HEK293 (cell line): ENCODE data around the gene HGF.
"Not testable (repeated sequence)": the region's sequence is repeated elsewhere in the genome, so short reads cannot be mapped to it uniquely, and the experiment has no call there.

Experiments used
- CTCF ChIA-PET: fragments of 350-600 bp; formaldehyde crosslinking; extraction: SDS; loops from one replicate; lab custom pipeline; 2021; ENCODE audit warnings: antibody characterized with exemption; lab: Yijun Ruan, JAX
- POLR2A ChIA-PET: fragments of 300-600 bp; formaldehyde crosslinking; extraction: SDS; loops from one replicate; lab custom pipeline; 2020; ENCODE audit warnings: antibody characterized with exemption, inconsistent platforms; lab: Yijun Ruan, JAX
- H3K27ac ChIP-seq: fragments of 200-500 bp; sonication (Bioruptor generic); 2 replicates; pipeline ENCODE4 v1.5.1; 2014; ENCODE audit warnings: low read depth, low read length, control low read depth, inconsistent platforms; ENCODE audit errors: extremely low read depth
- H3K36me3 ChIP-seq, 2 experiments: fragments of 200-500 bp in 1 of 2; sonication (Bioruptor generic) in 1 of 2; 1 replicate in 1 of 2; 2 replicates in 1 of 2; pipeline ENCODE4 v1.5.1; 2014 to 2017; ENCODE audit warnings: inconsistent platforms in 2 of 2, low read length in 2 of 2; ENCODE audit not compliant: control insufficient read depth in 2 of 2, insufficient read depth in 1 of 2
- H3K4me1 ChIP-seq: fragments of 200-500 bp; sonication (Bioruptor generic); 2 replicates; pipeline ENCODE4 v1.5.1; 2014; ENCODE audit warnings: mild to moderate bottlenecking, low read length, inconsistent platforms; ENCODE audit not compliant: control insufficient read depth, insufficient read depth
- H3K4me3 ChIP-seq: 2 replicates; pipeline ENCODE4 v1.5.1; 2011; ENCODE audit warnings: low read depth, mild to moderate bottlenecking, control low read depth, low read length, moderate library complexity
- H3K9me3 ChIP-seq: fragments of 200-500 bp; sonication (Bioruptor generic); 2 replicates; pipeline ENCODE4 v1.5.1; 2014; ENCODE audit warnings: low read depth, low read length, inconsistent platforms; ENCODE audit not compliant: control insufficient read depth, insufficient read depth
- BCL6B ChIP-seq: fragments of 450-650 bp; formaldehyde crosslinking; IDR thresholded peaks from 2 replicates; pipeline ENCODE4 v1.5.1; 2017; ENCODE audit warnings: missing biosample characterization, missing genetic modification characterization
- HOXA7 ChIP-seq: sonication (generic); formaldehyde crosslinking; IDR thresholded peaks from 2 replicates; pipeline ENCODE4 v1.8.1; 2022; ENCODE audit warnings: missing genetic modification reagents, borderline replicate concordance
- INSM2 ChIP-seq: fragments of 450-650 bp; formaldehyde crosslinking; IDR thresholded peaks from 2 replicates; pipeline ENCODE4 v1.5.1; 2016; ENCODE audit warnings: missing biosample characterization, missing genetic modification characterization
- KLF8 ChIP-seq: fragments of 450-650 bp; formaldehyde crosslinking; IDR thresholded peaks from 2 replicates; pipeline ENCODE4 v1.5.1; 2016; ENCODE audit warnings: missing biosample characterization, missing genetic modification characterization
- PRDM6 ChIP-seq: fragments of 450-650 bp; formaldehyde crosslinking; IDR thresholded peaks from 2 replicates; pipeline ENCODE4 v1.5.1; 2017; ENCODE audit warnings: missing biosample characterization, missing genetic modification characterization
- REPIN1 ChIP-seq: fragments of 450-650 bp; formaldehyde crosslinking; IDR thresholded peaks from 2 replicates; pipeline ENCODE4 v1.5.1; 2017; ENCODE audit warnings: missing biosample characterization, missing genetic modification characterization, low read depth
- ZEB2 ChIP-seq: fragments of 450-650 bp; formaldehyde crosslinking; IDR thresholded peaks from 2 replicates; pipeline ENCODE4 v1.5.1; 2016; ENCODE audit warnings: missing biosample characterization, missing genetic modification characterization
- ZFP37 ChIP-seq: fragments of 450-650 bp; formaldehyde crosslinking; IDR thresholded peaks from 2 replicates; pipeline ENCODE4 v1.5.1; 2016; ENCODE audit warnings: missing biosample characterization, missing genetic modification characterization
- ZNF140 ChIP-seq: fragments of 450-650 bp; formaldehyde crosslinking; IDR thresholded peaks from 2 replicates; pipeline ENCODE4 v1.5.1; 2016; ENCODE audit warnings: missing biosample characterization, missing genetic modification characterization
- ZNF174 ChIP-seq: fragments of 450-650 bp; formaldehyde crosslinking; IDR thresholded peaks from 2 replicates; pipeline ENCODE4 v1.5.0; 2017; ENCODE audit warnings: missing biosample characterization, mild to moderate bottlenecking, missing genetic modification characterization
- ZNF239 ChIP-seq: fragments of 450-650 bp; formaldehyde crosslinking; IDR thresholded peaks from 2 replicates; pipeline ENCODE4 v1.5.1; 2016; ENCODE audit warnings: missing biosample characterization, missing genetic modification characterization
- ZNF416 ChIP-seq: fragments of 450-650 bp; formaldehyde crosslinking; IDR thresholded peaks from 2 replicates; pipeline ENCODE4 v1.5.1; 2016; ENCODE audit warnings: missing biosample characterization, missing genetic modification characterization
- ZNF621 ChIP-seq: fragments of 450-650 bp; formaldehyde crosslinking; IDR thresholded peaks from 2 replicates; pipeline ENCODE4 v1.5.1; 2017; ENCODE audit warnings: missing biosample characterization, missing genetic modification characterization
- ZSCAN18 ChIP-seq: fragments of 450-650 bp; formaldehyde crosslinking; IDR thresholded peaks from 2 replicates; pipeline ENCODE4 v1.5.1; 2016; ENCODE audit warnings: missing biosample characterization, missing genetic modification characterization
- ZXDB ChIP-seq: fragments of 450-650 bp; formaldehyde crosslinking; IDR thresholded peaks from 2 replicates; pipeline ENCODE4 v1.5.1; 2016; ENCODE audit warnings: missing biosample characterization, missing genetic modification characterization

The HGF gene

GRCh38 chr7:81725003-81725811 lies 44.6 kb downstream of the HGF start:
- Histone ChIP-seq H3K27ac (no peak overlapping the region), H3K9me3 (no peaks in the 10 kb centered on the region), H3K36me3 (no peaks in the 10 kb centered on the region), H3K4me1 (no peaks in the 10 kb centered on the region), H3K4me3 (no peak overlapping the region)
- TF ChIP-seq ZEB2 (tag by site-specific recombination) (no peak), ZNF174 (tag by site-specific recombination) (no peak), INSM2 (tag by site-specific recombination) (no peak), ZNF416 (tag by site-specific recombination) (no peak), ZSCAN18 (no peak), ZNF239 (tag by site-specific recombination) (no peak), ZNF621 (tag by site-specific recombination) (no peak), ZFP37 (tag by site-specific recombination) (no peak)
- CTCF ChIA-PET: interaction anchor here (0.7 kb wide), 1 partner anchor 292 kb away, joined by 3 read pairs; no protein-coding TSS in a partner anchor
- POLR2A ChIA-PET: no interaction called here

GRCh38 chr7:81722250-81722649 lies 47.6 kb downstream of the HGF start:
- H3K27ac ChIP-seq, H3K4me1 ChIP-seq, H3K36me3 ChIP-seq, CTCF ChIA-PET, POLR2A ChIA-PET, H3K4me3 ChIP-seq, H3K9me3 ChIP-seq: not testable (repeated sequence)

GRCh38 chr7:81721437-81721836 lies 48.4 kb downstream of the HGF start:
- Histone ChIP-seq H3K27ac (no peak overlapping the region), H3K4me1 (no peaks in the 10 kb centered on the region), H3K9me3 (no peaks in the 10 kb centered on the region), H3K36me3 (no peaks in the 10 kb centered on the region), H3K4me3 (no peak overlapping the region)
- ChIA-PET POLR2A (no interaction called here), CTCF (no interaction called here)
- TF ChIP-seq ZNF140 (no peak), HOXA7 (CRISPR knock-in tag) (no peak), BCL6B (tag by site-specific recombination) (no peak), PRDM6 (tag by site-specific recombination) (no peak), KLF8 (tag by site-specific recombination) (no peak), ZEB2 (tag by site-specific recombination) (0 out of 2 replicates have a peak, but pooled peaks have one; percentile 18), REPIN1 (tag by site-specific recombination) (no peak), ZXDB (tag by site-specific recombination) (no peak)
